ENCODE results near the gene TMEM183A.
"Not testable (repeated sequence)": the region's sequence is repeated elsewhere in the genome, so short reads cannot be mapped to it uniquely, and the experiment has no call there.

TMEM183A gene, protein sequence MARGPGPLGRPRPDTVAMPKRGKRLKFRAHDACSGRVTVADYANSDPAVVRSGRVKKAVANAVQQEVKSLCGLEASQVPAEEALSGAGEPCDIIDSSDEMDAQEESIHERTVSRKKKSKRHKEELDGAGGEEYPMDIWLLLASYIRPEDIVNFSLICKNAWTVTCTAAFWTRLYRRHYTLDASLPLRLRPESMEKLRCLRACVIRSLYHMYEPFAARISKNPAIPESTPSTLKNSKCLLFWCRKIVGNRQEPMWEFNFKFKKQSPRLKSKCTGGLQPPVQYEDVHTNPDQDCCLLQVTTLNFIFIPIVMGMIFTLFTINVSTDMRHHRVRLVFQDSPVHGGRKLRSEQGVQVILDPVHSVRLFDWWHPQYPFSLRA

DNA sequence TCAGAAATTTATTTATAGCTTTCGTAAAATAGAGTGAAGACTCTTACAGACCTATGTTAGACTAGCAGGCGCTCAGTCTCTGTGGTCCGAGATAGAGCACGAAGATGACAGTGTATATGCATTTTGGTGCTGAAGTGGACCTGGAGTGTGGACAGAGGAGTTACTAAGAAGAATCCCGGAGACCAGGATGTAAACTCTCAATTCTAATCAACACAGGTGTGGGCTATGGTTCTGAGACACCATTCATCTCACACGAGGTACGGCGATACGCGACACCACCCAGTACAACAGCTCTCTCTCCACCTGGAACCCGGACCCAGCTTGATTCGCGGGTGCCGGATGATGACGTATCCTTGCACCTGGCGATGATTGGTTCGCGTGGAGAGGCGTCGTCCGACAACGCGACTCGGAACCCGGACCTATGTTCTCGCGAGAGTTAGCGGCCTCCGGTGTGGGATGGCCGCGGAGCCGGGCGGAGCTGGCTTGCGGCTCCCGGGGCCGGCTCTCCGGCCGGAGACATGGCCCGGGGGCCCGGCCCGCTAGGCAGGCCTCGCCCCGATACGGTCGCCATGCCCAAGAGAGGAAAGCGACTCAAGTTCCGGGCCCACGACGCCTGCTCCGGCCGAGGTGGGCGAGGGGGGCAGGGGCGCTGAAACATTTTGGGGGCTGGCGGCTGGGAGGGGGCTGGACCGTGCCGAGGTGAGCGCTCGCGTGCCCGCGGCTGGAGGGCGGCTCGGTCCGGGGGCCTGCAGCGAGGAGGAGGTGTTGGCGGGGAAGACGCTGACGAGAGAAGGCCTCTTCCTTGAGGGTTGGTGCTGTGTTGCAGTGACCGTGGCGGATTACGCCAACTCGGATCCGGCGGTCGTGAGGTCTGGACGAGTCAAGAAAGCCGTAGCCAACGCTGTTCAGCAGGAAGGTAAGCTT lies at the start of gene TMEM183A:
TMEM183A (plus strand) TSS at position 427 of the 924 bp plus-strand sequence; CDS start at position 519, 92 bp downstream.
- DNase-seq (ENCODE audit: low read depth): peak; percentile 90

DNA sequence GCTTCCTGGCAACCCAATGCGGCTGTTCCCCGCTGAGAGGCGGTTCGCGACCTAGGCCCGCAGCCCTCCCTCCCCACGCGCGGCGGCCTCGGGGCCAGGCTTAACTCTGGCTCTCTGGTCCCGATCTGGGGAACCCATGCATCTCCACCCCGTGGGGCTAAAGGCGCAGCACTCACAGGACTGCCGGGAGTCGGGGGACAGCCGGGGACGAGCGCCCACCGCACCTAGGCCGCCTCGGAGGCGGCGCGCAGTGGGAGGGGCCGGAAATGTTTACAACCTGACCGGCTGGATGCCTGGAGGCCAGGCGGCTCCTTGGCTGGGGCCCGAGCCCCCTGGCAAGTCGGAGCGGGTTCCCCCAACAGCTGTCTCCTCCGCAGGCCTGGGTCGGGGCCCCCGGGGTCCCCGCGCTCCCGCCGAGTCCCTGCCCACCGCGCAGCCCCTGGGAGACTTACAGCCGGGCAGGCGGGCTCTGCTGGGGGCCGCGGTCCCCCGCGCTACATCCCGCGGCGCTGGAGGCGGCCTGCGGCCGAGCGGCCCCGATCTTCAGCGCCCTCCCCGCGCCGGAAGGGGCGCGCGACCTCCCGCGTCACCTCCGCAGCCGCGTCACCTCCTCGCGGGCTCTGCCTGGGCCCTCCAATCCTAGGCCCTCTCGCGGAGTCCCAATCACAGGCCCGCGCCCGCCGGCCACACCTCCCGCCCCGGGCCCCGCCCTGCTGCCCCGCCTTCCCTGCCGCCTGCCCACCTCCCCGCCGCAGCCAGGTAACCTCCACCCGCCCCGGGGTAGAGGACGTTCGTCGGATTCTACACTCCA lies 49.2 kb upstream of the TMEM183A start, which contains the start of gene ADIPOR1:
ADIPOR1 (minus strand) TSS at position 580 of the 811 bp plus-strand sequence. CDS start 7,242 bp downstream, outside the sequence.
- peak; percentile 89 for DNase-seq (ENCODE audit: low read depth)

DNA sequence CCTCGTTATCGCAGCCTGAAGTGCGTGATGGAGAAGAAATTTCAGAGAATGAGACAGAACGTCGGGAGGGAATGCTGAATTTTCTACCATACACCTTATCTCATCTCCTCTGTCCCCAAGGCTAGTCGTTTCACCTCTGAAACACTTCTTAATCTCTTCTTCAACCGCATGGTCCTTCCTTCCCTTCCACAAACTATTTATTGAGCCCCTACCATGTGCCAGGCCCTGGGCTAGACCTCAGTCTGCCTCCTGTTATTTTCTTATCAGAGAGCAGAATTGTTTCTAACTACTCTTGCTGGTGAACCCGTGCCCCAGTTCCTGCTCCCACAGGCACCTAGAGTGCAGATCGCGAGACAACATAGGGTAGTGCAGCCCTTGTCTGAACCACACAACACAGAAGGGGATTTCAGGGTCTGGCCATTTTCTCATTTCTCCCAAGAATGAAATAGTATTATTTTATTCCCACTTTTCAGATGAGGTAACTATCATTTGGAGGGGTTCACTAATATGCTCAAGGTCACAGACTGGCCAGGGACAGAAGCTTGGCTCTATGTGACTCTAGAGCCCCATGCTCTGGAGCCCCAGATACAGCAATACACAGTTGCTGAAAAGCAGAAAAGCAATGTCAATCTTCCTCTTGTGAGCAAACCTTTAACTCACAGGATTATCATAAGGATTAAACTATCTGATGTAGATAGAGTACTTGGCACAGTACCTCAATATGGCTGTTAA lies 48.5 kb upstream of the TMEM183A start:
- no peak for DNase-seq (ENCODE audit: low read depth)

DNA sequence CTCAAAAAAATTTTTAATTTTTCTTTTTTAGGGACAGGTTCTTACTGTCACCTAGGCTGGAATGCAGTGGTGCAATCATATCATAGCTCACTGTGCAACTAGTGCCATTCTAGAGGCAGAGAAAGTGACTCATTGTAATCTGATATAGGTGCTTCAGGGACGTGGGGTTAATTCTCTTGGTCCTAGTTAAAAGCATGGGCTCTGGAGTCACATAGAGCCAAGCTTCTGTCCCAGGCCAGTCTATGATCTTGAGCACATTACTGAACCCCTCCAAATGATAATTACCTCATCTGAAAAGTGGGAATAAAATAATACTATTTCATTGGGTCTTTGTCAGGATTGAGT lies 47.9 kb upstream of the TMEM183A start:
- DNase-seq (ENCODE audit: low read depth): no peak

DNA sequence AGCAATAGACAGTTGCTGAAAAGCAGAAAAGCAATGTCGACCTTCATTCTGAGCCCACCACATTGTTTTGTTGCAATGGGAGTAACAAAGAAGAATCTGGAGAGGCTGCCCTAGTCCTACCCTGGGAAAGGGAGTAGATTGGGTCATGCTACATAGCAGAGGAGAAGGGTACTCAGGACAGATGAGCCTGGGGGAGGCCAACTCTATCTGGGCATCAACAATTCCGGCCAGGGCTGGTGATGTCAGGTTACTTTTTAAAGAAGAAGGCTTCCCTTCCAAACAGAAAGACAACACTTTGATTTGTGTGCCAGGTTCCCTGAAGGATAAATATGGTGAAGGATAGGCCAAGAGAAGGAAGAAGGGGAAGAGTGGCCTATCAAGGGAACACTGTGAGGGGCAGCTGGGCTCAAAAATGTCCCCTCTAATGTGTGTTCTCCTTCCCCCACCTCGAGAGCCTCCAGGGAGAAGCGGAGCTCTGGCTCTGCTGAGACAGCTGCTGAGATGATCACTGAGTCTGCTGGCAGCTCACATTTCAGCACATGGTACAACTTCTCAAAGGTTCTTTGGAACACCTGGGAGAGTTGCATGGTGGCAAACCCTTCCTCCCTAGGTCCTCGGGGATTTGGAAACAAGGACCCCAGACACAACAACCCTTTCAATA lies 45.8 kb upstream of the TMEM183A start:
- no peak for DNase-seq (ENCODE audit: low read depth)

DNA sequence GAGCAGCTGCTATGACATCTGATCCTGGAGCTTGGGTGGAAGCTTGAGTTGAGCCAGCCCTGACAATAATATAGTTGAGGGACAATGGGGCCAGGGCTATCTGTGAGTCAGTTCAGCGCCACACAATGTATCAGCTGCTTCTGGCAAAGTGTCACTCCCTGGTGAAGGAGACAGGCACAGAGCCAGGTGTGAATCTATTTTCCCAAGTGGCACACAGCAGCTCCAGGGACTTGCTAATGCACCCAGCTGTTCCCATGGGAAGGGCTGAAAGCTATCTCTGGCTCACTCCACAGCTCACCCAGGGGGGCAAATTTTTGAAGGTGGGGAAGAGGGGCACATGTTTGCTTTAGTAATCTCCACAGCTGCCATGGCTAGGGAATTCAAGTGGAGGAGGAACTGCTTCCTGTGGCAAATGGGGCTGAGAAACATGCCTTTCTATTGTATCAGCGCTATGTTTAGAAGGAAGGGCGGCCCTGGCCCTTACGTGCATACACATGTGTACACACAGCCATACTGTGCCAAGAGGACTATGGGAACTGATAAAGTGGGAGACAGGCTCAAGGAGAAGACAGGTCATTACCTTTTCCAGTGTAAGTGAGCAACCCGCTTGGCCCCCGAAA lies 42.3 kb upstream of the TMEM183A start:
- no peak for DNase-seq (ENCODE audit: low read depth)

DNA sequence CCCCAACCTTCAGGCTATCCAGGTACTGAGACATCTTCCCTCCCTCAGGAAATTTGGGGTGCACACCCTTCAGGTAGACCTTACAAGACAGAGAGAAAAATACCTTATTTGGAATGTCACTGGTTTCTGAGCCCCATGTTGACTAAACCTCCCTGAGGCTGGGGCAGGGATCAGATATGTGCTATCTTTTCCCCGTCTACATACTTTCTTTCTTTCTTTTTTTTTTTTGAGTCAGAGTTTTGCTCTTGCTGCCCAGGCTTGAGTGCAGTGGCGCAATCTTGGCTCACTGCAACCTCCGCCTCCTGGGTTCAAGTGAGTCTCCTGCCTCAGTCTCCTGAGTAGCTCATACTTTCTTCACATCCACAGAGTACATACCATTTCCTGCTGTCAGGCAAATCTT lies 41.8 kb upstream of the TMEM183A start:
- DNase-seq (ENCODE audit: low read depth): no peak

DNA sequence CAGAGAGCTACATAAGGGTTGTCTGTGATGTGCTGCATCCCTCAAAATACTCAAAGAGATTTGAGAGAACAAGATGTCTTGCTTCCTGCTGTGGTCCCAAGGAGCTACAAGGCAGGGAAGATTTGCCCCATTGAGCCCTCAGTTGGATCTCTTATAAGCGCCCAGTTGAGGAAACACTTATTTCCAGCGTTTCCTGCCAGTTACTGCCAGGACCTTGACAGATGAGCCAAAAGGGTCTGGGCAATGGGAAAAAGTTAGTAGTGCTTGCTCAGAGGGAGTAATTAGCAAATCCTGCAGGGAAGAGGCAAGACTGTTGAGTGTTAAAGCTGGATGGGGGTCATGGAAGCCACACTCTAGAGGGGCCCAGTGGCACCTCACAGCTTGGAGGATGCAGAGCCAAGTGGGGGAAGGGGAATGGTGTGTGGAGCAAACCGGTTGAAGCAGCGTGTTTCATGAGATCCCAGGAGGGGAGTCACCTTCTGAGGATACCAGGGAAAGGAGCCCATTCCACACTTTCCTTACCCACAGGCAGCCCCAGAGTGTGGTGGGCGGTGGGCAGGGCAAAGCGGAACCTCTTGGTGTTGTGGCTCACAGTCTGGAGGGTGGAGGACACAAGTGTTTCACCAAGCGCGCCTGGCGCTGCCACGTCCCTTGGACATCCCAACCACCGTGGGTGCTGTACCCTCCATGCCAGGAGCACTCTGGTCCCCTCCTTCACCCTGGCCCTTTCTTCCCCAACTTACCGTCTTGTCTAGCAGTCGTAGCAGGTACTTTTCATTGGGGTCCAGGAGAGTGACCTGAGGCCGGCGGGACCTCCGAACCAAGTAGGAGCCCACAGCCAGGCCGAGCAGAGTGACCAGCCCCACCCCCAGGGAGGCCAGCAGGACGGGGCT lies 40.9 kb upstream of the TMEM183A start:
- DNase-seq (ENCODE audit: low read depth): no peak

DNA sequence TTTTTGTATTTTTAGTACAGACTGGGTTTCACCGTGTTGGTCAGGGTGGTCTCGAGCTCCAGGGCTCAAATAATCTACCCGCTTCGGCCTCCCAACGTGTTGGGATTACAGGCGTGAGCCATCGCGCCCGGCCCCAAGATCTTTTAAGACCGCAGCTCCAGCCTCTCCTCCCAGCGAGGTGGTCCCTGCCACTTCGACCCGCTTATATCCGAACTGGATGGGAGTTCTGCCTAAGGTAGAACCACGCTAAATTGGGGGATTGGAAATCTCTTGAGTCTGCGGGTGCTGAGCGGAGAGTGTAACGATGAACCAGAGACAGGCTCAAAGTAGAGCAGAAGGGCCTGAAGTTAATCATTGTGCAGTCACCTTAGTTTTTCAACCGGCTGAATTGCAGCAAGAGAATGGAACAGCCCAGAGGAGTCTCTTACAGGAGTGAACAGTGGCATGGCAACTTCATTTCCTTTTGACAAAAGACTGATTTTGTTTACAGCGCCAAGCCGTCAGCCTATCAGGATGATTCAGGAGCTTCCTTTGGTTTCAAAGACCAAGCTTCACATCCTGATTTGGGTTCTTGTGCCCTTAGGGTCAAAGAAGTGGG lies 39.4 kb upstream of the TMEM183A start:
- DNase-seq (ENCODE audit: low read depth): no peak

DNA sequence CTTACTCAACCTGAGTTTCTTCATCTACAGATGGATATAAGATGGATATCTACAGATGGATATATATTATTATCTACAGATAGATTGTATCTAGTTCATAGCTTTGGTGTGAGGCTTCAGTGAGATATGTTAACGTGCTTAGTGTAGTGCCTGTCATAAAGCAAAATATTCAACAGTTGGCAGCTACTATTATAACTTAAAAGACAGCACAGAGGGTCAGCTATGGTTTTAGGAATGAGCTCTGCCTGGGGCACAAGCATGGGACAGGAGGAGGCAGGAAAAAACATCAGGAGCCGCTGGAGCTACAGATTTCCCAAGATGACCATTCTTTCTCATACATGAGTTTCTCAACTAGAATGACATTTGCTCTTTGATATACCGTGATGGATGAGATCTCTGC lies 38.8 kb upstream of the TMEM183A start:
- DNase-seq (ENCODE audit: low read depth): no peak

DNA sequence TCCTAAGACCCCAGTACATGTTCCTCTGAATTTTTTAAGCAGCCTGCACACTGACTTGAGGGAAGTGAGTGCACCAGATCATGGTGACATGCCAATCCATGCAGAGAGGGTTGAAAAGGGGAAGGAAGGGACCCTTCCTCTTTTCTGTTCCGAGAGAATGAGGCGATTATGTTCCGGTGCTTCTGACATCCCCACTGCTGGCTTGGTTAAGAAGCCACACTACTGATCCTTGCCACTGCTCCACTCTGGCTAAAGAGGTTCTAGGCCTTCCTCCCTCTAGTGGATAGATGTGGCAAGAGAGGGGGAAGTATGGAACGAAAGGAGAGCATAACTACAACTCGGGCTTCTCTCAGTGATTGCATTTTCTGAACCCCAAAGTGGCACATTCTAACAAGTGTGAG lies 38.3 kb upstream of the TMEM183A start:
- DNase-seq (ENCODE audit: low read depth): no peak

DNA sequence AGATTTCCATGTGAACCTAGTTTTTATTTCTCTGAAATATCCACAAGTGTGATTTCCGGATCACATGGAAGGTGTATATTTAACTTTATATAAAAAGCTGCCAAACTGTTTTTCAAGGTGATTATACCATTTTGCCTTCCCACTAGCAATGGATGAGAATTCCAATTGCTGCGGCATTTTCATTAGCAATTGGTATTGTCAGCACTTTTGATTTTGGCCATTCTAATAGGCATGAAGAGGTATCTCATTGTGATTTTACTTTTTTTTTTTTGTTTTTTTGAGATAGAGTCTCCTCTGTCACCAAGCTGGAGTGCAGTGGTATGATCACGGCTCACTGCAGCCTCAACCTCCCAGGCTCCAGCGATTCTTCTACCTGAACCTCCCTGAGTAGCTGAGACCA lies 35.1 kb upstream of the TMEM183A start:
- DNase-seq (ENCODE audit: low read depth): no peak

DNA sequence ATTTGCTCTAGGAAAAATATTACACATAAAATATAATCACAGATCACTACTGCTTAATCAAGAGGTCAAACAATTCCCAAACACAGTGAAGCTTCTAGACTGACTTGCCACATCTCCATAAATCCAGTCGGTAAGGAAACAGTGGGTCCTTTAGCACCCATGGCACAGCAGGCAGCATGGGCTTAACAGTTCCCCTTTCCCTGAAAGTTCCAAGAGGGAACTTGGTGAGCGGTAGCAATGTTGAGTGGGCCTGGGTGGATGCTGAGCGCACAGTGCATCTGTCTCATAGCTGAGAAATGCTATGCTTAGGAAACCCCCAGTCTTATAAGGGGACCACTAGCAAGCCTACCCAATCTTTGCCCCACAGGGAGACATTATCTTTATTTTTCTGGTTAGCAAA lies 32.3 kb upstream of the TMEM183A start:
- DNase-seq (ENCODE audit: low read depth): no peak

DNA sequence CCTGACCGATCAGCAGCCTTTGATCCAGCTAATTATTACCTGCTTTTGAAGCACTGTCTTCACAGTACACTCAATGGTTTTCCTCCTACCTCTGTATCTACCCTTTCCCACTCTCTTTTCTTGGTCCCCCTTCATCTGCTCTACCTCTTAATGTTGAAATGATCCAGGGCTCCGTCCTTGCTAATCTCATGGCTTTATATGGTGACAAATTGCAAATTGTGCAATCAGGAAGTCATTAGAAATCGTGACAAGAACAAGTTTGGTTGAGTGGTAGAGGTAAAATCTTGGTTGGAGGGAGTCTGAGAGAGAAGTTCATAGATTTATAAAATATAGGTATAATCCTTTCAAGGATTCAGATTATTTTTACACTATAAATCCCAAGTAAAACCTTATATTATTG lies 30.5 kb upstream of the TMEM183A start:
- DNase-seq (ENCODE audit: low read depth): no peak

DNA sequence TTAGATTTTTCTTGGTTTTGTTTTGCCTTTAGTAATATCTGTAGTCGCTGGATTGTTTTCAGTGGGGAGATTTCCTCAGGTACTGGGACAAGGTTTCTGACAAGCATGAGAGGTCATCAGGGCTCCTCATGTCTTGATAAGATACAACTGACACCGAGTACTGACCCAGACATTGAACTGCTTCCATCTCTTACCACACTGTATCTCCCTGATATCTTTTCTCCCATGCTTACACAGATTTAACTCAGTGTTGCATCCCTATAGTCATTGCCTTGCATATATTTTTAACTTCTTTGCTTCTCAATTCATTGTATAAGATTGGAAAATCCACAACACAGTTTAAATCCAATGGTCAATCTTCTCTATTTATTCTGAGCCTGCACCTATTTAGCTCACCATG lies 27.7 kb upstream of the TMEM183A start:
- no peak for DNase-seq (ENCODE audit: low read depth)

DNA sequence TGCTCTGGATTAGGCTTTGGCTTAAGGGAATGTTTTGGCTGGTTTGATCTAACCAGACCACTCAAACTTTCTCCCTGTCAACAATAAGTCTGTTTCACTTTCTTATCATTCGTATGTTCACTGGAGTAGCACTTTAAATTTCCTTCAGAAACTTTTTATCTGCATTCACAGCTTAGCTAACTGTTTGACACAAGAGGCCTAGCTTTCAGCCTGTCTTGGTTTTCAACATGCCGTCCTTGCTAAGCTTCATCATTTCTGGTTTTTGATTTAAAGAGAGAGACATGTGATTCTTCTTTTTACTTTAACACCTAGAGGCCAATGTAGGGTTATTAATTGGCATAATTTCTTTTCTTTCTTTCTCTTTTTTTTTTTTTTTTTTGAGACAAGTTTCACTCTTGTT lies 25.2 kb upstream of the TMEM183A start:
- no peak for DNase-seq (ENCODE audit: low read depth)

DNA sequence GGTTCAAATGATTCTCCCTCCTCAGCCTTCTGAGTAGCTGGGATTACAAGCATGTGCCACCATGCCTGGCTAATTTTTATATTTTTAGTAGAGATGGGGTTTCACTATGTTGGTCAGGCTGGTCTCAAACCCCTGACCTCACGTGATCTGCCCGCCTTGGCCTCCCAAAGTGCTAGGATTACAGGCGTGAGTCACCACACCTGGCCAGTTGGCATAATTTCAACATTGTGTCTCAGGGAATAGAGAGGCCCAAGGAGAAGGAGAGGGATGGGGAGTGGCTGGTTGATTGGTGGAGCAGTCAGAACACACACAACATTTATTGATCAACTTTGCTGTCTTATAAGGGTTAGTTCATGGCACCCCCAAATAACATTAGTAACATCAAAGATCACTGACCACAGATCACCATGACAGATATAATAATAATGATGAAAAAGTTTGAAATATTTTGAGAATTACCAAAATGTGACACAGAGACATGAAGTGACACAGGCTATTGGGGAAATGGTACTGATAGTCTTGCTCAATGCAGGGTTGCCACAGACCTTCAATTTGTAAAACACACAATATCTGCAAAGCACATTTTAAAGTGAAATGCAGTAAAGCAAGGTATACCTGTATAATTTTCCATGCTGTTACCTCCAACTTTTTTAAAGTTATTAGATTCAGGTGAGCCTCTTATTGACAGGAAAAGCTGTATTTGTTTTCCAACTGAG lies 24.3 kb upstream of the TMEM183A start:
- no peak for DNase-seq (ENCODE audit: low read depth)

DNA sequence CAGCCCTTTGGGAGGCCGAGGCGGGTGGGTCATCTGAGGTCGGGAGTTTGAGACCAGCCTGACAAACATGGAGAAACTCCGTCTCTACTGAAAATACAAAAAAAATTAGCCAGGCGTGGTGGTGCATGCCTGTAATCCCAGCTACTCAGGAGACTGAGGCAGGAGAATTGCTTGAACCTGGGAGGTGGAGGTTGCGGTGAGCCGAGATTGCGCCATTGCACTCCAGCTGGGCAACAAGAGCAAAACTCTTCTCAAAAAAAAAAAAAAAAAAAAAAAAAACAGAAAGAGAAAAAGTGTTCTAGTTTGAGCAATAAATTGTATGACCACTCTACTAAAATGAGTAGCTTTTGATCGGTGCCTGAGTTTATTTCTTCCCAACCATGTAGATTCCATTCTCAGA lies 21.1 kb upstream of the TMEM183A start:
- DNase-seq (ENCODE audit: low read depth): not testable (repeated sequence)

Data from T-helper 22 cell (primary cell).